Caco-2 (cell line): ENCODE measurements around the gene ZNF148. TPM values are rescaled to one million over a fixed set of nuclear protein-coding genes. Genes with fewer than 3 reads are reported as not detected.

Source experiments
- BruUV-seq: library from RNA; stranded (reverse); fragments of 400-500 nt; replicated peaks from 2 replicates; lab custom pipeline; 2021; lab: Mats Ljungman, UMichigan
- CTCF ChIA-PET: fragments of 300-600 bp; sonication (Branson Sonifier 250); formaldehyde crosslinking; loops from one replicate; lab custom pipeline; 2022; ENCODE audit warnings: antibody characterized with exemption; lab: Charles Lee
- POLR2A ChIA-PET: fragments of 300-600 bp; sonication (Branson Sonifier 250); formaldehyde crosslinking; loops from one replicate; lab custom pipeline; 2022; ENCODE audit warnings: antibody characterized with exemption; lab: Charles Lee
- DNase-seq, 2 experiments: peaks; one replicate each; pipeline versions ENCODE4 v3.0.0 to v3.0.0-alpha.2; 2020 to 2022
- H3K27me3 ChIP-seq: replicated peaks from 2 replicates; pipeline ENCODE4 v1.6.0; 2011; ENCODE audit warnings: low read length; ENCODE audit not compliant: control insufficient read depth, insufficient read depth
- H3K36me3 ChIP-seq: 2 replicates; pipeline ENCODE4 v1.5.1; 2011; ENCODE audit warnings: low read length; ENCODE audit not compliant: control insufficient read depth, insufficient read depth
- H3K4me1 ChIP-seq: fragments of 250-450 bp; sonication (Bioruptor Pico); 2 replicates; pipeline ENCODE4 v1.5.1; 2020; ENCODE audit warnings: mild to moderate bottlenecking
- H3K4me3 ChIP-seq: 2 replicates; pipeline ENCODE4 v1.5.1; 2011; ENCODE audit warnings: low read depth, mild to moderate bottlenecking, control low read depth, low read length
- H3K9me3 ChIP-seq: fragments of 250-450 bp; sonication (Bioruptor Pico); 2 replicates; pipeline ENCODE4 v1.5.1; 2020; ENCODE audit warnings: mild to moderate bottlenecking, moderate library complexity
- H3K27ac Mint-ChIP-seq: one replicate; pipeline ENCODE4 v1.8.0; 2022; ENCODE audit warnings: mixed read lengths; ENCODE audit not compliant: unreplicated experiment
- H3K27me3 Mint-ChIP-seq: one replicate; pipeline ENCODE4 v1.8.0; 2022; ENCODE audit warnings: mixed read lengths; ENCODE audit not compliant: insufficient read depth, unreplicated experiment
- H3K36me3 Mint-ChIP-seq: one replicate; pipeline ENCODE4 v1.8.0; 2022; ENCODE audit warnings: mild to moderate bottlenecking, mixed read lengths; ENCODE audit not compliant: insufficient read depth, unreplicated experiment
- H3K4me1 Mint-ChIP-seq: one replicate; pipeline ENCODE4 v1.8.0; 2022; ENCODE audit warnings: low read depth, mixed read lengths; ENCODE audit not compliant: unreplicated experiment
- H3K4me3 Mint-ChIP-seq: one replicate; pipeline ENCODE4 v1.8.0; 2022; ENCODE audit warnings: mild to moderate bottlenecking, moderate library complexity, mixed read lengths; ENCODE audit not compliant: unreplicated experiment
- H3K9me3 Mint-ChIP-seq: one replicate; pipeline ENCODE4 v1.8.0; 2022; ENCODE audit warnings: mixed read lengths; ENCODE audit not compliant: unreplicated experiment
- CTCF ChIP-seq, 2 experiments: fragments of 200-600 bp in 1 of 2; IDR thresholded peaks; 1 replicate in 1 of 2; 2 replicates in 1 of 2; pipeline versions ENCODE4 v1.5.1 to v1.8.0; 2011 to 2022; ENCODE audit warnings: antibody characterized with exemption in 1 of 2, control low read depth in 1 of 2, inconsistent platforms in 1 of 2, low read depth in 1 of 2, low read length in 1 of 2, mild to moderate bottlenecking in 1 of 2, moderate library complexity in 1 of 2; ENCODE audit not compliant: insufficient read depth in 1 of 2, severe bottlenecking in 1 of 2, unreplicated experiment in 1 of 2
- intact Hi-C: fragments of 100-400 bp; cut with micrococcal nuclease; formaldehyde crosslinking; loops from one replicate; pipeline ENCODE4 v1.10.0; 2022; ENCODE audit not compliant: unreplicated experiment
- total RNA-seq: library from RNA; stranded (reverse); gene quantifications from 2 replicates; pipeline ENCODE4 v1.2.3, GENCODE V29; 2022

The ZNF148 gene
- total RNA-seq, 1 experiment from 2014 or later = 33.3 TPM

GRCh38 chr3:125207507-125207906, 167.6 kb downstream of the ZNF148 start:
- ChIA-PET POLR2A (no interaction called here), CTCF (no interaction called here)
- Histone ChIP-seq H3K9me3 (no peaks in the 10 kb centered on the region), H3K27me3 (no peaks in the 10 kb centered on the region), H3K4me3 (no peak overlapping the region), H3K4me1 (peaks cover 10% of the 10 kb centered on the region; the same call in 1 of the 2 replicates), H3K36me3 (no peaks in the 10 kb centered on the region)
- no peaks in the 10 kb centered on the region for H3K9me3 Mint-ChIP-seq
- H3K4me3 Mint-ChIP-seq = no peak overlapping the region
- no peaks in the 10 kb centered on the region for H3K27me3 Mint-ChIP-seq
- intact Hi-C loops = no loop called here
- peaks cover 24% of the 10 kb centered on the region for H3K4me1 Mint-ChIP-seq
- DNase-seq = no peak
- no peak overlapping the region for H3K27ac Mint-ChIP-seq
- no peaks in the 10 kb centered on the region for H3K36me3 Mint-ChIP-seq
- no peak for TF ChIP-seq CTCF (IDR thresholded peaks at IDR 0.05; ENCODE audit: insufficient read depth in 1 of 2, low read depth in 1 of 2, low read length in 1 of 2, severe bottlenecking in 1 of 2, unreplicated experiment in 1 of 2)
- no TSS peak for BruUV-seq

DNA sequence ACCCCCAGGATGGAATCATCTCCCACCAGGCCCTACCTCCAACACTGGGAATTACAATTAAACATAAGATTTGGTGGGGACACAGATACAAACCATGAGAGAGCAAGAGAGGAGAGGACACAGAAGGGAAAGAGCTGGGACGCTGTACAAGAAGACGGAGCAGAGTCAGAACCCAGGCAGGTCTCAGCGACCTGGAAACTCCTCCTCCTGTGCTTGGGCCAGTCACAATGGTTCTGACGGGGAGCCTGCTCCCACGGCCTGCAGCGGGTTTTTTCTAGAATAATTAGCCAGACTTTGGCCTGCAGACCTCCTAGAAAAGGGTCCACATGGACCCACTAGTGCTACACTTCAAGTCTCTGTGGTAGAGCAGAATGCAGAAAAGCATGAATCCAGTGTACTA, 168.2 kb downstream of the ZNF148 start:
- no peaks in the 10 kb centered on the region; the same call in 1 of the 2 replicates for H3K36me3 ChIP-seq
- Mint-ChIP-seq H3K27me3 (no peaks in the 10 kb centered on the region), H3K9me3 (no peaks in the 10 kb centered on the region), H3K27ac (no peak overlapping the region), H3K4me3 (no peak overlapping the region), H3K4me1 (peaks cover 24% of the 10 kb centered on the region), H3K36me3 (no peaks in the 10 kb centered on the region)
- peaks cover 10% of the 10 kb centered on the region; the same call in 1 of the 2 replicates for H3K4me1 ChIP-seq
- ChIA-PET CTCF (no interaction called here), POLR2A (no interaction called here)
- H3K4me3 ChIP-seq = no peak overlapping the region
- TF ChIP-seq CTCF (IDR thresholded peaks at IDR 0.05; ENCODE audit: insufficient read depth in 1 of 2, low read depth in 1 of 2, low read length in 1 of 2, severe bottlenecking in 1 of 2, unreplicated experiment in 1 of 2) = no peak
- H3K27me3 ChIP-seq = no peaks in the 10 kb centered on the region
- H3K9me3 ChIP-seq = no peaks in the 10 kb centered on the region
- intact Hi-C loops = no loop called here
- DNase-seq = no peak
- BruUV-seq = no TSS peak

- Histone ChIP-seq H3K36me3 (no peaks in the 10 kb centered on the region; the same call in 1 of the 2 replicates), H3K9me3 (no peaks in the 10 kb centered on the region), H3K4me1 (no peaks in the 10 kb centered on the region), H3K27me3 (no peaks in the 10 kb centered on the region), H3K4me3 (no peak overlapping the region)
- BruUV-seq = no TSS peak
- POLR2A ChIA-PET = no interaction called here
- Mint-ChIP-seq H3K36me3 (no peaks in the 10 kb centered on the region), H3K27ac (no peak overlapping the region), H3K4me1 (peaks cover 4% of the 10 kb centered on the region), H3K27me3 (no peaks in the 10 kb centered on the region), H3K4me3 (no peak overlapping the region), H3K9me3 (no peaks in the 10 kb centered on the region)
- TF ChIP-seq CTCF (IDR thresholded peaks at IDR 0.05; ENCODE audit: insufficient read depth in 1 of 2, low read depth in 1 of 2, low read length in 1 of 2, severe bottlenecking in 1 of 2, unreplicated experiment in 1 of 2) = no peak
- DNase-seq = no peak
- intact Hi-C loops = no loop called here
- CTCF ChIA-PET = no interaction called here
Measured at GRCh38 chr3:125203731-125204130, 171.4 kb downstream of the ZNF148 start.
